GM12865 (cell line): ENCODE data around the gene DDT.
"Not testable (repeated sequence)": the region's sequence is repeated elsewhere in the genome, so short reads cannot be mapped to it uniquely, and the experiment has no call there.

ENCODE experiments used
- DNase-seq: peaks from one replicate; pipeline ENCODE4 v3.0.0; 2010; ENCODE audit warnings: low read depth
- H3K4me3 ChIP-seq: 2 replicates; pipeline ENCODE4 v1.5.1; 2011; ENCODE audit warnings: mild to moderate bottlenecking, low read depth, low read length, control low read depth
- TF ChIP-seq, protein P1 (sequence below): IDR thresholded peaks from 2 replicates; pipeline ENCODE4 v1.5.1; 2011; ENCODE audit warnings: low read length, control low read depth, low read depth, inconsistent platforms; ENCODE audit not compliant: insufficient read depth; ENCODE audit errors: missing control alignments

DDT gene

DNA sequence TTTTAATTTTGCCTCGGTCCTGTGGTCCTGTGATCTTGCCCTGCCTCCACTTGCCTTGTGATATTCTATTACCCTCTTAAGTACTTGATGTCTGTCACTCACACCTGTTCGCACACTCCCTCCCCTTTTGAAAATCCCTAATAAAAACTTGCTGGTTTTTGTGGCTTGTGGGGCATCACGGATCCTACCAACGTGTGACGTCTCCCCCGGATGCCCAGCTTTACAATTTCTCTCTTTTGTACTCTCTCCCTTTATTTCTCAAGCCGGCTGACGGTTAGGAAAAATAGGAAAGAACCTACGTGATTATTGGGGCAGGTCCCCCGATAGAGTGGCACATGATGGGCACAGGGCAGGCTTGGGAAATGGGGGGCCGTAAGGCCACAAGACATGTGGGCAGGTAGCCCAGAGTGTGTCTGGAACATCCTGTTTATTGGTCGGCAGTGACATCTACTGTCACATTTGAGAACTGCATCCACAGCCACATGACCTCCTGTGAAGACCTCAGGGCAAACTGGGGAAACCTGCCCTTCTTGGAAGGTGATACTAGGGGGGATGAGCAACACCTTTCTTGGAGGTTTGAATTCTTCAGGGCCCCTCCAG, 17.8 kb downstream of the DDT start:
- TF ChIP-seq, protein P1, sequence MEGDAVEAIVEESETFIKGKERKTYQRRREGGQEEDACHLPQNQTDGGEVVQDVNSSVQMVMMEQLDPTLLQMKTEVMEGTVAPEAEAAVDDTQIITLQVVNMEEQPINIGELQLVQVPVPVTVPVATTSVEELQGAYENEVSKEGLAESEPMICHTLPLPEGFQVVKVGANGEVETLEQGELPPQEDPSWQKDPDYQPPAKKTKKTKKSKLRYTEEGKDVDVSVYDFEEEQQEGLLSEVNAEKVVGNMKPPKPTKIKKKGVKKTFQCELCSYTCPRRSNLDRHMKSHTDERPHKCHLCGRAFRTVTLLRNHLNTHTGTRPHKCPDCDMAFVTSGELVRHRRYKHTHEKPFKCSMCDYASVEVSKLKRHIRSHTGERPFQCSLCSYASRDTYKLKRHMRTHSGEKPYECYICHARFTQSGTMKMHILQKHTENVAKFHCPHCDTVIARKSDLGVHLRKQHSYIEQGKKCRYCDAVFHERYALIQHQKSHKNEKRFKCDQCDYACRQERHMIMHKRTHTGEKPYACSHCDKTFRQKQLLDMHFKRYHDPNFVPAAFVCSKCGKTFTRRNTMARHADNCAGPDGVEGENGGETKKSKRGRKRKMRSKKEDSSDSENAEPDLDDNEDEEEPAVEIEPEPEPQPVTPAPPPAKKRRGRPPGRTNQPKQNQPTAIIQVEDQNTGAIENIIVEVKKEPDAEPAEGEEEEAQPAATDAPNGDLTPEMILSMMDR: peak; percentile 86
- H3K4me3 ChIP-seq: not testable (repeated sequence)
- peak; percentile 81 for DNase-seq

DNA sequence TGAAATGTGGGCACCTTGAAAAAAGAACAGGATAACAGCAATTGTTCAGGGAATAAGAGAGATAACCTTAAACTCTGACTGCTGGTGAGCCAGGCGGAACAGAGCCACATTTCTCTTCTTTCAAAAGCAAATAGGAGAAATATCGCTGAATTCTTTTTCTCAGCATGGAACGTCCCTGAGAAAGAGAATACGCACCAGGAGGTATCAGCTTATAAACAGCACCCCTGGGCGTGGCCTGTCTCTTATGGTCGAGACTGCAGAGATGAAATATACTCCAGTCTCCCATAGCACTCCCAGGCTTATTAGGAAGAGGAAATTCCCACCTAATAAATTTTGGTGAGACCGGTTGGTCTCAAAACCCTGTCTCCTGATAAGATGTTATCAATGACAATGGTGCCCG, 18.4 kb downstream of the DDT start:
- DNase-seq, H3K4me3 ChIP-seq: not testable (repeated sequence)

DNA sequence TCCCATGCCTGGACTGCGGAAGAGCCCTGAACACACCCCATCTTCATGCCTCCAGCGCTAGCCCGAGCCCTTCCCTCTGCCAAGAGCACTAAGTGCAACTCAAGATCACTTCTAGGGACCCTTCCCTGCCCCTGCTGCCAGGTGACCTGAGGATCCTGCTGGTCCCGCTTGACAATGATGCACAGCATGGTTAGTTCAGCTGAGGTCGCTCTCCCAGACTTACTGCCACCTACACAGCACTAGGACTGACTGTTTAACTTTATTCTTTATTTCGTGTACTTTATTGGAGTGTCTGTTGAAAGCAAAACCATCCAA, 19.3 kb downstream of the DDT start:
- not testable (repeated sequence) for H3K4me3 ChIP-seq, DNase-seq

DNA sequence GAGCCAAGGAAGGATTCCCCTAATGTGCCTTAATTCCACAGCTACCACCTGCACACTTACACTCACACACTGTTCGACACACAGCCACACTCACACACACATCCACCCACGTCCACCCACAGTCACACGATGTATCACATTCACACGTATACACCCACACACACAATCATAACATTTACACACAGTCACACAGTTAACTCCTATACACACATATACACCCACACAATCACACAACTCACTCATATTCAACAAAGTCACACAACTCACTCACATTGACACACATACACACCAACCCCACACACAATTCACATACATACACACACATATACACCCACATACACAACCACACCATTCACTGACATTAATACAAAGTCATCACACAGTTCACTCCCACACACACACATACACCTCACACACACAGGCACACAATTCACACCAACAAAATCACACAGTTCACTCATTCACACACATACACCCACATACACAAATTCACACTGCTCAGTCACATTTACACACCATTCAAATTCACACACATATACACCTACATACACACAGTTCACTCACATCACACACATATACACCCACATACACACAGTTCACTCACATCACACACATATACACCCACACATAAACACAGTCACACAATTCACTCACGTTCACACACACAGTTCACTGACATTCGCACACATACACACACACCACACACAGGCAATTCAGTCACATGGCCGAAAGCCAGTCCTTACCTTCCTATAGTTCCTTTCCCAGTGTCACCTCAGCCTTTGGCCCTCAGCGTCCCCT, 19.8 kb downstream of the DDT start:
- DNase-seq, H3K4me3 ChIP-seq: not testable (repeated sequence)

DNA sequence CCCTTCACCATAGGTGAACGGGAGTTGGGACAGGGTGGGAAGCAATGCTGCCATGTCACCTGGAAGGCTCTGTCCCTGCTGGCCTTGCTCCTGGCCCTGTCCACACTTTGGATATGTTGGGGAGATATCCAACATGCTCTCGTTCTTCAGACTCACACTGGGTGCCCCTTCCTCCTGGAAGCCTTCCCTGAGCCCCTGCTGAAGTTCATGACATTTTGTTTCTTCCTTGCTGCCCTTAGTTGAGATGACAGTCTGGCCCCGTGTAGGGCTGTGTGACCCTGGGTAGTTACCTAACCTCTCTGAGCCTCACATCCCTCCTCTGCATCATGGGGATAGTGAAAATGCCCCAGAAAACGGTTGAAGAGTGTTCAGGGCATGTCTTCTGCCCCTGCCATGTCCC, 20.8 kb downstream of the DDT start:
- not testable (repeated sequence) for H3K4me3 ChIP-seq, DNase-seq

DNA sequence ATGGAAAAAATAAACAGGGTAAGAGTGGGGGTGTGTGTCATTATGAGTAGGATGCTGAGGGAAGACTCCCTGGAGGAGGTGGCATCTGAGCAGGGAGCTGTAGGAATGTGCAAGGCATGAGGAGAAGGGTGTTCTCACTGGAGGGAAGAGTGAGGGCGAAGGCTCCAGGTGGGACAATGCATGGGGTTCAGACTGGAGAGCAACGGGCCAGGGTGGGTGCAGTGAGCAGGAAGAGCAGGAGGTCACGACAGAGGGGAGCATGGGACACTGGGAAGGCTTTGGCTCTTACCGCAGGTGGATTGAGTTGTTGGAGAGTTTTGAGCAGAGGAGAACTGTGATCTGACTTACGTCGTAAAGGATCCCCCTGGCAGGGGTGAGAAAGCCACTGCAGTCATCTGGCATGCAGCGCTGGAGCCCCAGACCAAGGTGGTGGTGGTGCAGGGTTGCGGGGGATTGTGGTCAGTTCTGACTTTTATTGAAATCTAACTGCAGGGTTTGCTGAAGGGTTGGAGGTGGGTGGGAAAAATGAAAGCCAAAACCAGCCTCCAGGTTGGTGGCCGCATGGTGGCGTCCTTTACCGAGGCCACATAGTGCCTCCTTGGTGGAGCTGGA, 21.3 kb downstream of the DDT start:
- H3K4me3 ChIP-seq, DNase-seq: not testable (repeated sequence)

DNA sequence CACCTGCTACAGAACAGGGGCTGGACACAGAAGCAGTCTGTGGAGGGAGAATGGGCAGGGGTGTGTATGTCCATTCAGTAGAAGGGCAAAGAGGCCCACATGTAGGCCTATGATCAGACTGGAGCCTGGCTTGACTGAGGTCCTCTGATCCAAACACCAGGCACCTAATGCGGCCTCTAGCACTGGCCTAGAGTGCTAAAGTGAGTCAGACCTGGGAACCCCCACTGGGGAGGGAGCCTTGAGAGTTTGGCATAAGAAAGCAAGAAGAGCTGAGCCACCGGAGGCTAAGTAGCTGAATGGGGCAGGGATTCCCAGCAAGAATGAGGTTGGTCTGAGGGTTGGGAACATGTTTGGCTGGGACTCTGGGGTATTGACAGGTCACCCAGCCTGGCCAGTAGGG, 22.9 kb downstream of the DDT start:
- peak; percentile 45 for DNase-seq
- H3K4me3 ChIP-seq: not testable (repeated sequence)

DNA sequence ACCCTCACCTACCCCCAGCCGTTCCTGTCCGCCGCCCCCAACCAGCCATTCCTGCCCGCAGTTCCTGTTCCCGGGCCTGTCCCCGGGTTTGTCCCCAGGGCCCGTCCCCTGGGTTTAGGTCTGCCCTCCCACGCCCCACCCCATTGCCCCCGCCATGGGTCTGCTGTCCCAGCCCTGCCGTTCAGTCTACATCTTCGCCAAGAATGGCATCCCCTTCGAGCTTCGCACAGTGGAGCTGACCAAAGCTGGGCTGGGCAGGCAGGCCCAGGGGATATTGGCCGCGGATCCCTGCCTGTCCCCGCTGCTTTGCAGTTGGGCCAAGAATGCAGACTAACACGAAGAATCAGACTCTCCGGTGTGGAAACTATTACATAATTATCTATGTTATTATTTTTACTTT, 24.5 kb downstream of the DDT start:
- not testable (repeated sequence) for H3K4me3 ChIP-seq, DNase-seq

DNA sequence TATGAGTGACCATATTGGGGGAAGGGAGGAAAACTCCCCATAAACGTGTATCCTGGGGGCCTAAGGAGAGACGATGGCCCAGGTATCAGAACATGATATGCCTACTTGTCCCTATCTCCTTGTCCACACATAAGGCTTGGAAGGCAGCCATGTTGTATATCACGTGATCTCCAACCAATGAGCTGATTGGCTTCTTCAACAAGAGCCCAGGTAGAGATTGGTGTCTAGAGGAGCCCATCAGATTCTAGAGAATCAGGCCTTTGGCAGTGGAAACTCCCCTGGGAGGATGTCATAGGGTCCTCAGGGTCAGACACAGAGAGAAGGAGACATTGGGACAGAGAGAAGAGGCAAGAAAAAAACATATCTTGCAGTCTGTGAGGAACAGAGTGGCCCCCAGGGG, 26.9 kb downstream of the DDT start:
- peak; percentile 31 for DNase-seq
- not testable (repeated sequence) for H3K4me3 ChIP-seq

DNA sequence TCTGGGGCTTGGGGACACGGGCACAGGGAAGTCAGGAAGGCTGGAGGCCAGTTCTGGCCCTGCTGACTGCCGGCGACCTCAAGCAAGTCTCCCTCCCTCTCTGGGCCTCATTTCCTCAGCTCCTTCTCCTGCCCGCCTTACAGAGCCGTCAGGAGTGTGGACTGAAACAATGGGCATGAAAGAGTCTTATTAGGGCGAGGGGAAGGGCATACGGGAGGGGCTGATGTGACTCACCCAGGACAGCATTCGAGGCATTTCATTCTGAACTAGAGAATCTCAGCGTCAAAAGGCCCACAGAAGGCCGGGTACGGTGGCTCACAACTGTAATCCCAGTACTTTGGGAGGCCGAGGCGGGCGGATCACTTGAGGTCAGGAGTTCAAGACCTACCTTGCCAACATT, 34.1 kb downstream of the DDT start:
- not testable (repeated sequence) for DNase-seq

DNA sequence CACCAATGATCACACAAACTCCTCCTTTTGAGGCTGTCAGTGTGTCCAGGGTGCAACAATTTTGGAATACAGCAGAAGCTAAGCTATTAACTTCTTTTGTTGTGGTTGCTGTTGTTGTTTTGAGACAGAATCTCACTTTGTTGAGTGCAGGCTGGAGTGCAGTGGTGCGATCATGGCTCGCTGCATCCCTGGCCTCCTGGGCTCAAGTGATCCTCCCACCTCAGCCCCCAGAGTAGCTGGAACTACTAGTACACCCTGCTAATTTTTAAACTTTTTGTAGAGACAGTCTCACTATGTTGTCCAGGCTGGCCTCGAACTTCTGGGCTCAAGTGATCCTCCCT, 35.3 kb downstream of the DDT start:
- no peak overlapping the region for H3K4me3 ChIP-seq
- TF ChIP-seq, protein P1: no peak
- no peak for DNase-seq

More for the DNA sequence above, 34.1 kb downstream of the DDT start:
- H3K4me3 ChIP-seq: not testable (repeated sequence)

DNA sequence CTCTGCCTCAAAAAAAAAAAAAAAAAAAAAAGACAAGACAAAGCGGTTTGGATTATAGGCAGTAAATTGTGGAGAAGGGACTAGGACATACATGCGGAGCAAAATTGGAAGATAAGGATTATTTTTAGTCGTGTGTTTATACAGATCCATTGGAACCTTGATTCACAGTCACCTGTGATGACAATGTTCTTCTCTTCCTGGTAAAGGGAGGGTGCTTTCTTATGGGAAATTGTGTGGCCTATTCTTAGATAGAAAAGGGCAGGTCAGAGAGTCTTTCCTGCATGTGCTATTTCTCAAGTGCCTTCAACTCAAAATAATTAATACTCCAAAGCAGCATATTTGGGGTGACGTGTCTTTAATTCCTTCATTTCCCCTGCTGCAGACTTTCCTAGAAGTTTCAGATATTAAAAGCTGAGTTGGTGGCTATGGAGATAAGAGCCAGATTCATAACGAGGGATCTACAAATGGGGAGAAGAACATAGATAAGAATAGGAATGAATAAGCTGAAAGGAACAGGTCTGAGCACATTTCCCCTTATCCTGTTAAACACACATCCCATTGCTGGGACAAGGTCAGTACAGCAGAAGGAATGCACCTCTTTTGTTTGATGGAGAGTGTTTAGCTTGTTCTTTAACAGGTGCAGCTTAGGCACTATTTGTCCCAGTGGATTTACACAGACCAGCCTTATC, 35.8 kb downstream of the DDT start:
- no peak overlapping the region for H3K4me3 ChIP-seq
- TF ChIP-seq, protein P1: no peak
- DNase-seq: no peak
